Fibroblast of skin of back (primary cell): ENCODE results near the gene CELF3. TPM values are rescaled to one million over a fixed set of nuclear protein-coding genes. Genes with fewer than 3 reads are reported as not detected.
"Not testable (repeated sequence)": the region's sequence is repeated elsewhere in the genome, so short reads cannot be mapped to it uniquely, and the experiment has no call there.

Experiments
- DNase-seq: peaks from one replicate; pipeline ENCODE4 v3.0.0-alpha.2; 2013
- polyA plus RNA-seq, 2 experiments: library from polyadenylated mRNA; unstranded; fragments of 120-200 nt; gene quantifications; one replicate each; pipeline ENCODE4 v1.2.1, GENCODE V29; 2013; ENCODE audit not compliant: insufficient read length in 2 of 2

Gene CELF3
- 0.06 TPM for polyA plus RNA-seq (2013, experiment 1 of 2; ENCODE audit: insufficient read length)
- polyA plus RNA-seq (2013, experiment 2 of 2; ENCODE audit: insufficient read length) = not detected

DNA sequence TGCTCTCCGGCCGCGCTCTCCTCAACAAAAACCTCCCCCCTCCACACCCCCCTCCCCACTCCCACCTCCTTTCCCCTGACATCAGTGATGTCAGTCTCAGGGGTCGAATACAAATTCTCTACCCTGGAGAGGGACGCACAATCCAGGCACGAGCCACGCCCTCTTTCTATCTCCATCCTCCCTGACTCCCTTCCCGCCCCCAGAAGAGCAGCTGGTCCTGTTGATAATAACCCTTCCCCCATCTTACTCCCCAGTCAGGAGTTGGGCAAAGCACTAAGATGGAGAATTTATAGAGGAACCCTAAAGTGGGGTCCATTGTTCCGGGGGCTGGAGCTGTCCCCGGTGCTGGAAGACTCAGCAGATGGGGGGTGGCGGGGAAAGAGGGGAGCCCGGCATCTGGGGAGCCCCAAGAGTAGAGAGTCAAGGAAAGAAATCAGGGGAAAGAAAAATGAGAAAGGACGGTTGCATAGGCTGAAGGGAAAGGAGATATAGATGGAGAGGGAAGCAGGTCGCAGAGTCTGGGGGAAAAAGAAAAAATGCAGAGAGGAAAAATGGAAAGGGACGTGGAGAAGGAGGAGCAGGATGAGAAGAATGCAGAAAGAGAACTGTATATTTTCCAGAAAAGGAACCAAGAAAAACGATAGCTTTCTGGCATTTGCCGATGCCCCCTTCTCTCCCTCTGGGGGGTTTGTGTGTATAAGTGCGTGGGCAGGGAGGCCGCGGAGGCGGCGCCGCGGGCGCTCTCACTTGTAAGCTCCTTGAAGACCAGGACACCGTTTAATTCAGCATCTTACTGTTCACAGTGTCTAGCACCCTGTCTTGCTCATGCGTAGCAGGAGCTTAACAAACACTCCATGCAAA, at the start of gene CELF3:
TSS of gene CELF3 (minus strand) at position 33 of the 861 bp plus-strand sequence. CDS start 783 bp downstream, outside the sequence.
- peak; percentile 10 for DNase-seq

DNA sequence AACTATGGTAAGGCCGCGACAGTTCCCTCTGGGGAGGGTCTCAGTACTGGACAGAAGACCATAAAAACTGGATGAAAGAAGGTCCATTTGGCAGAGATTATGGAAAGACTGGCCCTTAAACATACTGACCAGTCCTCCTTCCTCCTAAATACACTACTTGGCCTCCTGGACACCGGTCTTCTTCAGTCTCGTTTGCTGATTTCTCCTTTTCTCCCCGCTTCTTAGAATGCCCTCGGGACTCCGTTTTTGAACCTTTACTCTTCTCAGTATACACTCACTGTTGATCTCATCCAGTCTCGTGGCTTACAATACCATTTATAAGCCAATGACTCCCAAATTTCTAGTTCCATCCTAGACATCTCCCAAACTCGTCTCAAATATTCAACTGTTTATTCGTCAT, 47.4 kb upstream of the CELF3 start:
- DNase-seq = no peak

DNA sequence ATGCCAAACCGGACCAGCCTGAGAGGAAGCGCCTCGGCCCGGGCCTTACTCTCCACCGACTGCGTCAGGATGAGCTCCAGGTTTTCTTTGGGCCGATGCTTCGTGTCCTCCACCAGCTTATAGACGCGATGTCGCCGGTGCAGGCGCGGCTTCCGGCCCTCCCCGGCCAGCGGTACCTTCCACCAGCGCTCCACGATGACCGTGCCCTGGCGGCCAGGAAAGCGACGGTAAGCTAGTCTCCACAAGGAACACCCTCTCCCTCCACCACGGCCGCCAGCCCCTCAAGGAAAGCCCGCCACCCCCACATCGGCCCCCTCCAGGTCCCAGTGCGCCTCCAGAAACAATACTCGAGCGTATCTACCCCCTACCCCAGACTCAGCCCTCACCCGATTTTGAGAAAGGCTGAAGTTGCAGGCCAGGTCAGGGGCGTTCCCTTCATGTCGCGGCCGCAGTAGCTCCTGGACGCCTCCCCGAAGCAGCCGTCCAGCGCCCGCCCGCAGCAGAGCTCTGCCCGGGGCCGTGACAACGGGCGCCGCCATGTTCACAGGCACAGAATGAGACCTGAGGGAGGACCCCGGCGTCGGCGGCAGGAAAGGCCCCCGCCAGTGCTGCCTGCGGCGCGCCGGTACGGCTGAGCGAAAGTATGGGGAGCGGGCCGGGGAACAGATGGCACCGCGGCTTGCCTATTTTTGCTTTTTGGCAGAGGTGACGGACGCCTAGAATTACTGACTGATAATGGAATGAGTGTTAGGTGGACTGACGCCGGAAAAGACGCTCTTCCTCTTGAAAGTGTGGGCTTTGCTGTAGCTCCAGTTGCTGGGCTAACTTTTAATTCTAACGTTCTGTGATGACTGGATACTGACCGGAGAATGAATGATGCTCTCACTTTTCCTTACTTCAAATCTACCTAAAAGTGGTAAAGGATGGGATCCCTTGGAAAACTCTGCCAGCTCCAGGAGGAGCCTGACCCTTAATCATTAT, 46.6 kb upstream of the CELF3 start, which contains the start of gene MRPL9:
TSS of gene MRPL9 (minus strand) at position 556 of the 981 bp plus-strand sequence. CDS start at position 539, 17 bp downstream.
- peak; percentile 83 for DNase-seq

DNA sequence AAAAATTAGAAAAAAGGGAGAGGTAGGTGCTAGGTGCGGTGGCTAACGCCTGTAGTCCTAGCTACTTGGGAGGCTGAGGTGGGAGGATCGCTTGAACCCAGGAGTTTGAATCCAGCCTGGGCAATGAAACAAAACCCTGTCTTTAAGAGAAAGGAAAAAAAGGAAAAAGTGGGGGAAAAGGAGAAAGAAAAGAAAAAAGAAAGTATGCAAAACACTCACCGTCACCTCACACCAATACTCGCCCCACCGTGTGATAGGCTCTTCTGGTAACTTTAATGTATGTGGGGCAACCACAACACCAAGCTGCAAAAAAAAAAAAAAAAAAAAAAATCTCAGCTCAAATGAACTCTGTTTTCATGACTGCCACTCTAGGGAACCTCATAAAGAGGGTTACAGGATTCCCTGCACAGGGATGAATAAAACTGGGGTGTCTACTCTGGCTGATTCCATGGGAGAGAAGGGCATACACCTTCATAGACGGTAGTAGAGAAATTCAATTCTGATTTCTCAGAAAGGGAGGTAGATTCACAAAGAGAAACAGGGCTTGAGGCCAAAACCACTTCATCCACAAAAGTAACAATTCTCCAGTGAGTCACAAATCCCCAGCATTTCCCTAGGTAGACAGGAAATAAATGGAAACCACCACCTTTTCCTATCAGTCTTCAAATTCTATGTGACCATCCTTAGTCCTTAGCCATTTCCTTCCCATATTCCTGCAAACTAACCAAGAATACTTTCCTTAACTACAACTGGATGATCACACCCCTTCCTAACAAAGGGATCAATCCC, 44.2 kb upstream of the CELF3 start:
- no peak for DNase-seq

DNA sequence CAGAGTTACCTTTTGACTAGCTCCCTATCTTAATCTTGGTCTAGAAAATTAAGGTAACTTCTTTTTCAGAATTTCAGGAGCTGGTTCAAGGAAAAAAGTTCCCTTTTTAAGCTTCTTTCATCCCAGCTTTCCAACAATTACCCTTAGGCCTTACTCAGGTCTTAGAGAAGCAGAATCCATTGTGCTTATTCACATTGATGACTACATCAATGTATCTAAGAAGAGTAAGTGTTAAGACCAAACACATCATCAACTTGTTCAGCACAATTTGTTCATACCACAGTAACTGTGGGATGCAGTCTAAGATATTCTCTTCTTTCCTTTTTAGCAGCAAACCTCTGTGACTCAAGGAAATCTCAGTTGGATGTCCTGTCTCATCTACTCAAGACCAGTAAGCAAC, 42.6 kb upstream of the CELF3 start:
- DNase-seq = no peak

DNA sequence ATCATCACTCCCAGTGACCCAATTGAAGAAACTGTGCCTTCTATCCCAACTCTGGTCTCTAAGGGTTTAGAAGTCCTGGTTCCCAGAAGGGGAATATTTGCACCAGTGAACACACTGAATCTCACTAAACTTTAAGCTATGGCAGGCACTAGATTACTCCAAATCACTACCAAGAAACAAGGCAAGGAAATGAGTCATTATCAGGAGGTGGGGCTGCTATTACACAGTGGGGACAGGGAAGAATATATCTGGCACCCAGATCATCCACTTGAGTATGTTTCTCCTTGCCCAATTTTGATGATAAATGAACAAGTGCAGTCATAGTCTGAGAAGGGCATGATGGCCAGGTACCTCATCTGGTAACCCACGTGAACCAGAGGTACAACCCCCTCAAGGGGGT, 39.7 kb upstream of the CELF3 start:
- DNase-seq = peak; percentile 19

DNA sequence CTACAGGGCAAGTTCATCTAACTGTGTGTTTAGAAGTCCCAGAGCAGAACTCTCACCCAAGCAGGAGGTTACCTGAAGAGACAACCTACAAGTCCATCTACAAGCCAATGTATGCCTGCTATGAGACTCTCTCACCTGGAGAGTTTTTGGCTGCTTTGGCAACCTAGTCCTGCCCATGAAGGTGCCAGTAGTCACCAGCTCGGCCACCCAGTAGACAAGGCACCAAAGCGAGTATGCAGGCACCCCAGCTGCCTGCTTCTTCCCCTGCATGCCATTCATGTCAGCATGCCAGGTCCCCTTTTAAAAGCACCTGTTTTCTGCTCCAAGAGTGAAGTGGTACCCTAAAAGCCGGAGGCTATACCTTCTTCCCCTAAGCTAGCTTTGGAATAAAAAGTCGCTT, 24.9 kb upstream of the CELF3 start:
- no peak for DNase-seq

DNA sequence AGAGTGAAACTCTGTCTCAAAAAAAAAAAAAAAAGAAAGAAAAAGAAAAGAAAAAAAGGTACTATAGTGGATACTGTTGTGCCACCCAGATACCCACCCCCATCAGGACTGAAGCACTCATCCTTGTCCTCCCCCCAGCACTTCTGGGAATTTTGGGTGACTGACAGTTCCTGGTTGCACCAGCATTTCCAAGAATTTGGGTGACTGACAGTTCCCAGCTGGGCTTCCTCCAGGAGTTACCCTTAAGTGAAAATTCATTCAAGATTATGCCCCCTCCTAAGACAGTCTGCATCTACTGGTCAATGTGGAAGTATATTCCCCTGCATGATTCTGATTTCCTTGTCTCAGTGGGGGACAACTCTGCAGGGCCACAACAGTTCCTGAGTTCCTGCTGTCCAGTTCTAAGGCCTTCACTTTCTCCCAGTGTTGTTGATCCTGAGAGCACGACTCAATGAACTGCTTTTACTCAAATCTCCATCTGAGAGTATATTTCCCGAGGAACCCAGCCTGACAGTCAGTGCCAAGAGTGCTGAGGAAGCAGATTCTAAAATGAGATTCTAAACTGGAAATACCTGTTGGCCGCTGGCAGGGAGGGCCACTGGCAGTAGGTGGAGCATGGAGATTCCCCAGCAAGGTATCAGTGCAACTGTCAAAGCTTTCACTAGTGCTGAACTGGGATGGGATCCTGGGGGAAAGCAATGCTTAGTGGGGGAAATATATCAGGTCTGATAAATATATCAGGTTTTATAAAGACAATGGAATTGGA, 23.2 kb upstream of the CELF3 start:
- DNase-seq = no peak

DNA sequence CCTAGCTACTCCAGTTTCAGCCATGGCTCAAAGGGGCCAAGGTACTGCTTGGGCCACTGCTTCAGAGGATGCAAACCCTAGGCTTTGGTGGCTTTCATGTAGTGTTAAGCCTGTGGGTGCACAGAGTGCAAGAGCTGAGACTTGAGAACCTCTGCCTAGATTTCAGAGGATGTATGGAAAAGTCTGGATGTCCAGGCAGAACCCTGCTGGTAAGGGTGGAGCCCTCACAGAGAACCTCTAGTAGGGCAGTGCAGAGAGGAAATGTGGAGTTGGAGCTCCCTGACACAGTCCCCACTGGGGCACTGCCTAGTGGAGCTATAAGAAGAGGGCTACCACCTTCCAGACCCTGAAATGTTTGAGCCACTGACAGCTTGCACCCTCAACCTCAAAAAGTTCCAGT, 20.9 kb upstream of the CELF3 start:
- DNase-seq = no peak

DNA sequence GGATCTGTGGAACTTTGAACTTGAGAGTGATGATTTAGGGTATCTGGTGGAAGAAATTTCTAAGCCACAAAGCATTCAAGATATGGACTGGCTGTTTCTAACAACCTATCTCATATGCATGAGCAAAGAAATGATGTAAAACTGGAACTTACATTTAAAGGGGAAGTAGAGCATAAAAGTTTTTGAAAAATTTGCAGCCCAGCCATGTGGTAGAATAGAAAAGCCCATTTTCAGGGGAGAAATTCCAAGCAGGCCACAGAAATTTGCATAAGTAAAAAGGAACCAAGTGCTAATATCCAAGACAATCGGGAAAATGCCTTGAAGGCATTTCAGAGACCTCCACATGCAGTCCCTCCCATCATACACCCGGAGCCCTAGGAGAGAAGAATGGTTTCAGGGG, 20.4 kb upstream of the CELF3 start:
- no peak for DNase-seq

DNA sequence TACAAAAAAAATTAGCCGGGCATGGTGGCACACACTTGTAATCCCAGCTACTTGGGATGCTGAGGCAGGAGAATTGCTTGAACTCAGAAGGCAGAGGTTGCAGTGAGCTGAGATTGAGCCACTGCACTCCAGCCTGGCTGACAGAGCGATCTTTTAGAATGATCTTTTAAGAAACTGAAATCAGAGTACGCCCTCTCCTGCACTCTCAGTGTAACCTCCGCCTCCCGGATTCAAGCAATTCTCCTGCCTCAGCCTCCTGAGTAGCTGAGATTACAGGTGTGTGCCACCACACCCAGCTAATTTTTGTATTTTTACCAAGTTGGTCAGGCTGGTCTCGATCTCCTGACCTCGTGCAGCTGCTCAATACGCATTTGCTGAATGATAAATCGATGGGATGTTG, 17.4 kb upstream of the CELF3 start:
- not testable (repeated sequence) for DNase-seq

DNA sequence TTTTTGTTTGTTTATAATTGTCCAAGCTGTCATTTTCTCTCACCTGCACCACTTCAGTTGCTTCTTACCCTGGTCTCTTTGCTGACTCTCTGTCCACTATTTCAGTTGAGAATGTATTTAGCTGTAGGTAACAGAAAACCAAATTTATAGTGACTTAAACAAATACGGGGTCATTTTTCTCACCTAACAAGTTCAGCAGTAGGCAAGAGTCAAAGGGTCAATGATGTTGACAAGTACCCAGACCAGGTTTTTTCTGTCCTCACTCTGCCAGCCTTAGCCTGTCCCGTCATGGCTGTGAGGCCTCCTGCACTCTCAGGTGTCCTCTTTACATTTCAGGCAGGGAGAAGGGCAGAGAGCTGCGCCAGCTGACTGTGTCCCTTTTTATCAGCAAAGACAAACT, 16.5 kb upstream of the CELF3 start:
- DNase-seq = no peak

DNA sequence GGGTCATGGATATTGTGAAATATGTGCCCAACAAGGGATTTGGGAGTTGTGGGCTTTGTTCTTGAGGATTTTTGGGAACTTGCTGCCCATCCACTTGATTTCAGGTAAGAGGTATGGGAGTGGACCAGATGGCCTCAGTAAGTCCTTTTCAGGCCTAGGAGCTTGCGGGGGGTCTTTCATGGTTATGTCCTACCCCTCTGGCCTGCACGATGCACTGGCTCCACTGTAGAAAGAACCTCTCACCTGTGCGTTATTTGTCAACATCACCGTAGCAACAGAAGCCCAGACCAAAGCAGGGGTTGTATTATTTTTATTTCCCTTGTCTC, 13.3 kb upstream of the CELF3 start:
- DNase-seq = no peak

DNA sequence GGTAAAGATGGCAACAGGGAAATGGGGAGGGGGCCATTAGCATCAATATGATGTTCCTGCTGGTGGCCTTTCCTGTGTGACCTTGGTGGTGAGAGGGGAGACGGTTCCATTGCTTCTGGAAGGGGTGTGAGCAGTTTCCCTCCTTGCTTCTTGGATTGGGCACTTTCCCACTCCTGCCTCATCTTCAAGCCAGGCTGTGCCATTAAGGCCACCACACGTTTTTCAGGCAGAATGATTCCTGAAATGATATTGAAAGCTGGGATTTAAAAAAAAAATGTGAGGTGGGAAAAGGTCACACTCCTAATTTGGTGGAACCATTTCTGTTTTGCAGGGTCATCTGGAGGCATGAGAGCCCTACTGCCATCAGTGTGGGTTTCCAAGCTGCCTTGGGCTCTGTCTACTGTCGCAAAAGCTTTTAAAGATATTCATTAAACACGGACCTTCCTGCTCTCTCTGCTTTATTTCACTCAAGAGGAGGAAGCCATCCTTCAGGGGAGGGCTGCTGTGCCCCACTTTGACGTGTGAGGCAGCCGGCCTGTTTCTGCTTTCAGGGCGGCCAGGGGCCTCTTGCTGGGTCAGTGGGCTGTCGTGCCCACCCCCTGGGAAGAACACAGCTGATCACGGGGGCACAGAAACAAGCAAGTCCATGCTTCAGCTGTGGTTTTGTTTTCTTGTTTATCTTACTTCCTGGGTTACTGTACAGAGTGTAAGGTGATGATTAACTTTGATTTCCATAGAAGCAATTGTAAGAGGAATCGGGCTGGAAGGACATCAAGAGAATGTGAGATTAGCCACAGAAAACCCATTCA, 12.8 kb upstream of the CELF3 start:
- DNase-seq = no peak

DNA sequence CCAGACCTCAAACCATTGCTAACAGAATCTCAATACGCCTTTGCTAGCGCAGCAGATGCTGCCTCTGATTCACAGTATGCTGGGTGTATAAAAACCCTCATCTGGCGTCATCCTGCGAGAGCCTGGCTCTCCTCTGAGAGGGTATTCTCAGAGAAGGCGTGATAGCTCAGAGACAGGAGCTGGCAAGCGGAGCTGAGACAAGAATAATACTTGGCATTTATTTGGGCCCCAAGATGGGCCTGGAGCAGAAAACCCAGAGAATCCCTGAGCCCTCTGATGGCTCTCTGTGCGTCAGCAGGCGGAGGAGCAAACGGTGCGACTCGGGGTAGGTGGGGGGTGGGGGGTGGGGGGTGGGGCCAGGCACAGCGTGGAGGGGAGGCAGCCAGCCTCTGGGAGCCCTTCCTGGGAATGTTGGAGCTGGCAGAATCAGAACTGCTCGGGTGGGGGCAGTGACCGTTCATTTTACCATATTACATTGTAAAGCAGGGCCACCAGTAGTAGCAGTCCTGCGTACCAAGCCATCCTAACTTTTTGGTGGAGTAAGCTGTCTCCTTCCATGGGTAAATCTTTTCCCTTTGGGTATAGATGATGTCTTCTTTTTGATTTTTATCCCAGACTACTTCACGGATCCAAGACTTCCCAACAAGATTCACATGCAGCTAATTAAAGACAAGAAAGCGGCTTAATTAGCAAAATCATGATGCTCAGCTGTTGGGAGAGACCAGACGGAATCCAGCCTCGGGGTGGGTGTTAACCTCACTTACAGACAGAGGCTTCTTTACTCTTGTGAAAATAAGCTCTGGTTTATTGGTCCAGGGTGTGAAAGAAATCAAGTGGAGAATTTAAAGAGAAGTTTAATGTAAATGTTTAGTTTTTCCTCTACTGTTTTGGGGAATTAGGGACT, 11.8 kb upstream of the CELF3 start:
- peak; percentile 65 for DNase-seq

DNA sequence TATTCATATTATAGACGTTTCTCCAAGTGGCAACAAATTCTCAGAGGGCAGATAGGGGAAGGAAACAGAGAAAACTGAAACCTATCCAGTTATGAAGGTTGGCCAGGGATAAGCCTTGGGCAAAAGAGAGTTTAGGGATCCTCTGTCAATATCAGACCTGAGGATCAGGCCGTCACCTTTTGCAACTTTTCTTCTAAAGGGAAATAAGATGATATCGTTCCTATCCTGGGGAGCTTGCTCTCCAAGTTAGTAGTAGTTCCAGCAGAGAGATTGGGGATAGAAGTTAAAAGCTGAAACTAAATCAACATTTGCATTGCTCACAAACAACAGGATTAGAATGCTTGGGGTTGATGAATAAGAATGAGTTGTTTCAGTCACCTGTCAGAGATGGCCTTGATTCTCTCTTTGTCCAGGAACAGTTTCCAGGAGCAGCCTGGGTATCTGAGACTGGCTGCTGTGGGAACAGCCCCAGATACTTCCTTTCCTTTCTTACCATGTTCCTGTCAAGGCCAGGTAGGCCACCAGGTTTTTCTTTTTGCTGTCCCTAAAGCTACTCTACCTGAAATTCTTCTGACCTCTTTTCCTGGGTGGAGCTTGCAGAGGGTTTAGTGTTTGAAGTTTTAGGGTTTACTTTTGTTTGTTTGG, 7.2 kb upstream of the CELF3 start:
- DNase-seq = no peak

DNA sequence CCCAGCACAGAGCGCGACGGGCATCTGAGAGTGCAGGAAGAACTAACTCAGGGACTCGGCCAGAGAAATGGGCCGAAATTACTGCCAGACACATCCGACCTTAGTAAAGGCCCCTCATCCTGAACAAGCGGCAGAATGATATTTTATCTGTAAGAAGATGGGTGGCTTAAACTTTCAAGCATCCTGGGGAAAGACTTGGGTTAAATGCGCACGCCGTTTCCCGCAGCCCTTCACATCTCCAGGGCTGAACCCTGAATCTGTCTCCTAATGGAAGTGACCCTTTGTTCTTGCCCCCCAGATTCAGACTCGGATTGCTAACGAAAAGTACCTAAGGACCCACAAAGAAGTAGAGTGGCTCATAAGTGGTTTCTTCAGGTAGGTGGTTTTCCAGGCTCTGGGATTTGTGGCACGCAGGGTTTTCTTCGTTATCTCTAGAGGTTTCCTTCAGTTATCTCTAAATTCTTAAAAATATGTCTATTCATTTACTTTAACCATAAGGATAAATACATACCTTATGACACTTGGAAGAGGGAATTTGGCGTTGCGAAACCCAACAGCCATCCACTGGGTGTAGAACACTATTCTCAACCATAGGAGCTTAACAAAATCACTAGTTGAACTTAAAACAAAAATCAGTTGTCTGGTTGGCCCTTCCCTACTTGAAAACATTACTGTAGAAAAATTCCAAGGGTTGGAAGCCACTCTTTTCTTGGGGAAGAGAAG, 5.3 kb upstream of the CELF3 start:
- no peak for DNase-seq
